Thymus (tissue), 11 donors: ENCODE results near the gene ZNF747. TPM values are rescaled to one million over a fixed set of nuclear protein-coding genes. Genes with fewer than 3 reads are reported as not detected.
"Not testable (repeated sequence)": the region's sequence is repeated elsewhere in the genome, so short reads cannot be mapped to it uniquely, and the experiment has no call there.

Experiments used
- DNase-seq, 9 donors: peaks; one replicate each; pipeline ENCODE4 v3.0.0-alpha.2; 2013; ENCODE audit warnings: low spot score in 9 of 9, low read depth in 6 of 9, missing footprints in 1 of 9
- H3K27ac ChIP-seq, 2 donors: one replicate each; pipeline ENCODE4 v1.5.1; 2013; ENCODE audit warnings: control low read depth in 1 of 2, low read depth in 1 of 2, low read length in 1 of 2, mild to moderate bottlenecking in 1 of 2, moderate library complexity in 1 of 2
- H3K27me3 ChIP-seq, 2 donors: one replicate each; pipeline ENCODE4 v1.5.1; 2013; ENCODE audit warnings: low read length in 1 of 2; ENCODE audit not compliant: control insufficient read depth in 2 of 2, insufficient read depth in 1 of 2
- H3K36me3 ChIP-seq, 2 donors: one replicate each; pipeline ENCODE4 v1.5.1; 2013; ENCODE audit warnings: low read length in 1 of 2, mild to moderate bottlenecking in 1 of 2, moderate library complexity in 1 of 2; ENCODE audit not compliant: control insufficient read depth in 2 of 2, insufficient read depth in 2 of 2
- H3K4me1 ChIP-seq, 2 donors: one replicate each; pipeline ENCODE4 v1.5.1; 2013; ENCODE audit warnings: low read length in 2 of 2; ENCODE audit not compliant: control insufficient read depth in 2 of 2, insufficient read depth in 2 of 2
- H3K4me3 ChIP-seq, 2 donors: one replicate each; pipeline ENCODE4 v1.5.1; 2013; ENCODE audit warnings: low read length in 2 of 2, control low read depth in 1 of 2, mild to moderate bottlenecking in 1 of 2
- H3K9me3 ChIP-seq, 2 donors: one replicate each; pipeline ENCODE4 v1.5.1; 2013; ENCODE audit warnings: low read length in 1 of 2, mild to moderate bottlenecking in 1 of 2; ENCODE audit not compliant: control insufficient read depth in 2 of 2, insufficient read depth in 1 of 2
- WGBS: extraction: QIAGEN DNeasy Blood & Tissue Kit; methylation state at CpG from one replicate; pipeline ENCODE4 v1.1.7; 2013; 5-methylcytosine and 5-hydroxymethylcytosine counted together
- polyA plus RNA-seq: library from polyadenylated mRNA; stranded (reverse); fragments of 200-250 nt; gene quantifications from one replicate; pipeline ENCODE4 v1.2.3, GENCODE V29; 2013
- total RNA-seq: library from RNA; stranded (reverse); fragments of 120-200 nt; gene quantifications from one replicate; pipeline ENCODE4 v1.2.4, GENCODE V29; 2013
- donor health status: healthy.

Gene ZNF747
- total and polyA plus RNA-seq, 2 donors = 7.3 to 9.8 TPM

DNA sequence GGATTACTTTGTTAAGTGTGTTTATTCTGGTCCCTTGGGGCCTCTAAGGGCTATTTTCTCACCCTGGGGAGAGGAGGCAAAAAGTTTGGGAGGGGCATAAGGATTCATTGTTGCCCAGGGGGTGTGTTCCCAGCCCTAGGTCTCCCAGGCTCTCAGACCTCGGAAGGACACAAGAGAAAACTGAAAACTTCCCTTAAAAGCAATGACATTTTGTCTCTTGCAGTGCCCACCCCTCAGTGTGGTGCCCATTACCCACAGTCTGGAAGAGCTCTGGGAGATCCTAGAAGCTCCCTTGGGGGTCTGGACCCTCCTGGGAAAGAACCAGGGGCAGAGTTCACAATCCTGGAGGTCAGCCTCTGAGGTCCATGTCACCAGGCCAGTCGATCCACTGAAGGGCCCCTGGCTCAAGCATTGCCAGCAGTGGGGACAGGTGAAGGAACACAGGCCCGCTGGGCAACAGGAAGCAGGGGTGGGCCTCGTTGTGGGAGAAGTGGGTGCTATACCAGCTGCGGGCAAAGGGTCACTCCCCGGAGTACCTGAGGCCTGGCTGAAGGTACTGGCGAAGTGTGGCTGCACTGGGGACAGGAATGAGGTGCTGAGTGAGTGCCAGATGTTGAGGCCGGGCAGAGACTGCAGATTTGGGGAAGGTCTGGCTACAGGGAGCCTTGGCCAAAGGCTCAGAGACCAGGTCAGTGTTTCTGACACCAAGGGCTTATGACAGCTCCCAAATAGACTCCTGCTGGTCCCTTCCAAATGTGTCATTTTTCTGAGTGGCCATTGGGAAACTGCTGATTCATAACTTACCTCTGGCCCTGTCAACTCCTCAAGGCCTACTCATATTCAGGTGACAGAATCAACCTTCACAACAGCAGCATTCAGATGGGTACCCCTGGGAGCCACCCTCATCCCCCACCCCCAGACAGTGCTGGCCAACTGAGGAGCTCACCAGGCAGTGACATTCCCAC, 4.6 kb upstream of the ZNF747 start:
- H3K27ac ChIP-seq = no peak overlapping the region
- 96% methylated on average over 8 of the region's 8 CpGs for WGBS
- H3K4me1 ChIP-seq = peaks cover 3 to 19% of the 10 kb centered on the region in 2 donors
- H3K9me3 ChIP-seq = peaks cover 0 to 7% of the 10 kb centered on the region in 2 donors
- DNase-seq = no peak
- no peak overlapping the region for H3K4me3 ChIP-seq
- no peaks in the 10 kb centered on the region for H3K27me3 ChIP-seq
- H3K36me3 ChIP-seq = peaks cover 7 to 8% of the 10 kb centered on the region in 2 donors

DNA sequence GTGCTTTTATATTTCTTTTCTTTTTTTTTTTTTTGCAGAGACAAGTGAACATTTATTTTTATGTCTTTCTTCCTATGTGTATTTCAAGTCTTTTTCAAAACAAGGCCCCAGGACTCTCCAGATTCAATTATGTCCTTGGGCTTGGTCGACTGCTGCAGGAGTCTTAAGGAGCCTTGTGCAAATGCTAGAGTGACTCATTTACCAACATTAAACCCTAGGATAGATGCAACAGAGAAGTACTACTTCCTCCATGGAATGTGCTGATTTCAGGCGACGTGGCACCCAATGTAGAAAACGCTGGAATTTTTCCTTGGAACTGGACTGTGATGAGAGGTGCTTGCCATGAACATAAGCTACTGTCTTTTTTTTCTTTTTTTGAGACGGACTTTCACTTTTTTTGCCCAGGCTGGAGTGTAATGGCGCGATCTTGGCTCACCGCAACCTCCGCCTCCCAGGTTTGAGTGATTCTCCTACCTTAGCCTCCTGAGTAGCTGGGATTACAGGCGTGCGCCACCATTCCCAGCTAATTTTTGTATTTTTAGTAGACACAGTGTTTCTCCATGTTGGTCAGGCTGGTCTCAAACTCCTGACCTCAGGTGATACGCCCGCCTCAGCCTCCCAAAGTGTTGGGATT, 1.9 kb upstream of the ZNF747 start:
- DNase-seq, H3K27me3 ChIP-seq, H3K4me3 ChIP-seq, H3K9me3 ChIP-seq: not testable (repeated sequence)
- 97% methylated on average over 13 of the region's 13 CpGs for WGBS
- peak overlapping the region in 1 of 2 donors; percentile 99 for H3K27ac ChIP-seq
- H3K36me3 ChIP-seq = peaks cover 17 to 18% of the 10 kb centered on the region in 2 donors
- peaks cover 12 to 31% of the 10 kb centered on the region in 2 donors for H3K4me1 ChIP-seq

DNA sequence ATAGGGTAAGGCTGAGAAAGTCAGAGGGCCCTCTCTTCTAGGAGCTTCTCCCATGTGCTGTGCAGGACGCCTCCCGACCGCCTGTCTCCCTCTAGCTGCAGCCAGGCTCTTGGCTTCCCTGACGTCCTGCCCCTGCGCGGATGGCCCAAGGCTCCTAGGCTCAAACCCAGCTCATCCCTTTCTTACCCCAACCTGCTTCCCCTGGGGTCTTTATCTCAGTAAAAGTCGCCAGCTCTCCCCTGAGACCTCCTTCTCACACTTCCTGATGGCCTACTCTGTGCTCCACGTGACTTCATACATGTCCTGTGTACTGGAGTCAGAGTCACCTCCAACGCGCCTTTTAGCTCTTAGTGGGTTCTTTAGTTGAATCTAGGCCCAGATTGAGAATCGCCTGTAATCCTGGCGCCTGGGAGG, 1.1 kb upstream of the ZNF747 start:
- H3K9me3 ChIP-seq = peaks cover 0 to 7% of the 10 kb centered on the region in 2 donors
- peak in 6 of 9 donors; percentile 46 to 84 (median 67) for DNase-seq
- H3K4me3 ChIP-seq = peak overlapping the region; percentile 90 to 96
- WGBS = 30% methylated on average over 12 of the region's 12 CpGs
- peaks cover 12 to 31% of the 10 kb centered on the region in 2 donors for H3K4me1 ChIP-seq
- no peaks in the 10 kb centered on the region for H3K27me3 ChIP-seq
- peak overlapping the region; percentile 95 to 99 for H3K27ac ChIP-seq
- peaks cover 21 to 22% of the 10 kb centered on the region in 2 donors for H3K36me3 ChIP-seq

DNA sequence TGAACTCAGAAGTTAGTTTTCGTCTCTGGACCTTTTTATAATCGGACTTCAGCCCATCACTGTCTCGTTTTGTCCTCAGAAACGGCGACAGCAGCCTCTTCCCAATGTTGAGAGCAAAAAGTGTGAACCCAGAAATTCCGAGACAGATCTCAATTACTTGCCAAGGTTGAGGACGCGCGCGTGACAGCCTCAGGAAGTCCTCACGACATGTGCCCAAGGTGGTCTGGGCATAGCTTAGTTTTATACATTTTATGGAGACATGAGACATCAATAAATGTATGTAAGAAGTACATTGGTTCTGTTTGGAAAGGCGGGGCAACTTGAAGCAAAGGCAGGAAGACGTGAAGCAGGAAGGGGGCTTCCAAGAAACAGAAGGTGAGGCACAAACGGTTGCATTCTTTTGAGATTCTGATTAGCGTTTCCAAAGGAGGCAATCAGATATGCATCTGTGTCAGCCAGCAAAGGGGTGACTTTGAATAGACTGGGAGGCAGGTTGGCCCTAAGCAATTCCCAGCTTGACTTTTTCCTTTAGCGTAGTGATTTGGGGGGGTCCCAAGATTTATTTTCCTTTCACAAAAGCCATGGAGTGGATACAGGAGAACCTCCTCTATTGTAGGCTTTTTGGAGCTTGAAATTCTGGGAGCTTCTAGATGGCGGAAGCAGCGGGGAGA, 583 bp upstream of the ZNF747 start:
- peak overlapping the region; percentile 95 to 99 for H3K27ac ChIP-seq
- peaks cover 22 to 24% of the 10 kb centered on the region in 2 donors for H3K36me3 ChIP-seq
- 2% methylated on average over 18 of the region's 18 CpGs for WGBS

DNA sequence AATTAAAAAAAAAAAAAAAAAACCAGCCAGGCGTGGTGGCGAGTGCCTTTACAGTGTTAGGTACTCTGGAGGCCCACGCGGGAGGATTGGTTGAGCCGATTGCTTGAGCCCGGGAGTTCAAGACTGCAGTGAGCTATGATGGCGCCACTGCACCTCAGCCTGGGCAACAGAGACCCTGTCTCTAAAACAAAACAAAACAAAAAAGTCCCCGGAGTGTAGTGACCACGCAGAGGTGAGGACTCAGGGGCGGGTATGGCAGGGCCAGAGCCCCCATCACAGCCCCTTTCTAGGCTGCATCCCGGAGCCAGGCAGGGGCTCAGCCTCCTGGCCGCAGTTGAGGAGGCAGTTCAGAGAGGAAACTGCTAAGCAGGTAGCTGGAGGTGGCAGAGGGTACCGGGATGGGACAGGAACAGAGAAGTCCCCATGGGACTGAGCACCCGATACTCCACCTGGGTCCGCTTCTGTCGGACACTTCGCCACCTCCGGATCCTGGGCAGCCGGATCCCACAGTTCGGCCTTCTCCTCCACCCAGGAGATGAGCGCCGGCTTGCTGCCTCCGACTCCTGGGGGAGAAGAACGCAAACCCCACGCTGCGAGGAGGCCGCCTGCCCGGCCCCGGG, 800 bp downstream of the ZNF747 start:
- Histone ChIP-seq H3K9me3 (peaks cover 0 to 7% of the 10 kb centered on the region in 2 donors), H3K4me3 (peak overlapping the region; percentile 90 to 96), H3K4me1 (peaks cover 12 to 34% of the 10 kb centered on the region in 2 donors), H3K27me3 (no peaks in the 10 kb centered on the region), H3K27ac (peak overlapping the region; percentile 92 to 99), H3K36me3 (peaks cover 15 to 18% of the 10 kb centered on the region in 2 donors)
- WGBS = 29% methylated on average over 29 of the region's 29 CpGs
- DNase-seq = peak in 2 of 9 donors; percentile 30 to 46

More for the DNA sequence above, 583 bp upstream of the ZNF747 start:
- peaks cover 12 to 31% of the 10 kb centered on the region in 2 donors for H3K4me1 ChIP-seq
- H3K27me3 ChIP-seq = no peaks in the 10 kb centered on the region
- DNase-seq = peak in 2 of 9 donors; percentile 41 to 68
- H3K9me3 ChIP-seq = peaks cover 0 to 7% of the 10 kb centered on the region in 2 donors
- H3K4me3 ChIP-seq = peak overlapping the region; percentile 90 to 96

DNA sequence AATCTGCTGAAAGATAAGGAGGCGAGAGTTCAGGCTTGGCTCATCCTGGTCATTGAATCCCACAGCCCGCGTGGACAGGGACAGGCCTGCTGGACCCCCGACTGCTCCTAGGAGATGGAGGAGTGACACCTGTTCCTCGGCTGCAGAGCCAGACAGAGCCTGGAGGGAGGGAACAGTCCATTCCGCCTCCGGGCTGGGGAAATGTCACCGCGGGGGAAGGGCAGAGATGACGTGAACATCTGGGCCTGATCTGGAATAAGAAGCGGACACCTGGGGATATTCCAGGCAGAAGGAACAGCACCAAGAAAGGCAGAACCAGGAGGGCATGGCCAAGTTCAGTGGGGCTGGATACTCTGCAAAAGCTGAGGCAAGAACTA, 1.5 kb downstream of the ZNF747 start:
- H3K9me3 ChIP-seq = peaks cover 0 to 7% of the 10 kb centered on the region in 2 donors
- H3K27ac ChIP-seq = no peak overlapping the region
- WGBS = 95% methylated on average over 11 of the region's 11 CpGs
- H3K27me3 ChIP-seq = no peaks in the 10 kb centered on the region
- H3K4me1 ChIP-seq = peaks cover 12 to 41% of the 10 kb centered on the region in 2 donors
- no peak for DNase-seq
- H3K36me3 ChIP-seq = peaks cover 15 to 18% of the 10 kb centered on the region in 2 donors
- H3K4me3 ChIP-seq = no peak overlapping the region

DNA sequence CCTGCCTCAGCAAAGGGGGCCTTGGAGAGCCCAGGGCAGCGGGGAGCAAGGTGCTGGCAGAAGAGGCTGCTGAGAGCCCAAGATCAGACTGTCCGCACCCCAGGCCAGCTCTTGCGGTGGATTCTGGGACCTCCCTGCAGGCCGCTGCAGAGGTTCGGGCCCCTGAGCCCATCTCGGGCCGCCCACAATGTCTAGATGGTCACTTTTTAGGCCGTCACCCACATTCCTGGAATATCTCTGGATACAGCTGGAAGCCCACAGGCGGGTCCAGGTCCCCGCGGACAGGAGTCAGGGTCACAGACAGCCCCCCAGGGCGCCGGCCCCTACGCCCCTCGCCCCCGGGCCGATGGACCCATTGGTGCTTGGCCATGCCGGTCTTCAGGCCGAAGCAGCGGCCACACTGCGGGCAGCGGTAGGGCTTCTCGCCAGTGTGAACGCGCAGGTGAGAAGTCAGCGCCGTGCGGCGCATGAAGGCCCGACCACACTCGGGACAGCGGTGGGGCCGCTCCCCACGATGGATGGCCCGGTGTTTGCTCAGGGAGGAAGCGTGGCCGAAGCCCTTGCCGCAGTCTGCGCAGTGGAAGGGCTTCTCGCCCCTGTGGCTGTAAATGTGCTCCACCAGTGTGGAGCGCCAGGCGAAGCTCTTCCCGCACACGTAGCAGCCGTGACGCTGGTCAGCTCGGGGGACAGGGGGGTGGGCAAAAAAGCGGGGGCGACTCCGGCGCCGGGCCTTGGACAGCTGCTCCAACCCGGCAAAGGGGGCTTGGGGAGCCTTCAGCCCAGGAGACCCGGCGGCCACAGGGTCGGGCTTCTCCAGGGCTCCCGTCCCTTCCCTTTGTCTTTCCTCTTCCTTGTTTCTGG, 2.1 kb downstream of the ZNF747 start:
- no peaks in the 10 kb centered on the region for H3K27me3 ChIP-seq
- H3K36me3 ChIP-seq = peaks cover 15 to 16% of the 10 kb centered on the region in 2 donors
- no peak for DNase-seq
- H3K9me3 ChIP-seq = peaks cover 0 to 7% of the 10 kb centered on the region in 2 donors
- no peak overlapping the region for H3K27ac ChIP-seq
- H3K4me3 ChIP-seq = no peak overlapping the region
- 99% methylated on average over 57 of the region's 57 CpGs for WGBS
- peaks cover 15 to 47% of the 10 kb centered on the region in 2 donors for H3K4me1 ChIP-seq
